Liver (tissue), 3 donors: ENCODE results near the gene PEAK3.

ENCODE experiments used
- CTCF ChIP-seq: fragments of 150-350 bp; IDR thresholded peaks from 2 replicates; pipeline ENCODE4 v1.5.1; 2017; ENCODE audit warnings: improper control_type of control experiment, low read depth, low read length; ENCODE audit not compliant: missing input control
- GABPA ChIP-seq, 2 donors: IDR thresholded peaks in 1 of 2; conservative IDR thresholded peaks in 1 of 2; 2 replicates each; pipeline ENCODE4 v1.6.1; 2016; ENCODE audit warnings: antibody characterized with exemption in 2 of 2, mild to moderate bottlenecking in 1 of 2, moderate library complexity in 1 of 2
- RAD21 ChIP-seq, 2 donors: IDR thresholded peaks; 2 replicates each; pipeline ENCODE4 v1.6.1; 2016; ENCODE audit warnings: antibody characterized with exemption in 2 of 2, mild to moderate bottlenecking in 2 of 2
- REST ChIP-seq: IDR thresholded peaks from 2 replicates; pipeline ENCODE4 v1.6.1; 2016; ENCODE audit warnings: antibody characterized with exemption, mild to moderate bottlenecking
- TAF1 ChIP-seq: conservative IDR thresholded peaks from 2 replicates; pipeline ENCODE4 v1.6.1; 2016; ENCODE audit warnings: antibody characterized with exemption, mild to moderate bottlenecking
- donor health status: healthy.
- donor health status: healthy.

GRCh38 chr19:2275588-2276428, 6.2 kb downstream of the PEAK3 start:
- TF ChIP-seq REST: no peak
- TF ChIP-seq GABPA (IDR thresholded peaks at IDR 0.05 in 1 of 2, conservative IDR thresholded peaks at IDR 0.05 in 1 of 2): no peak
- no peak for TF ChIP-seq CTCF
- TF ChIP-seq RAD21 (IDR thresholded peaks at IDR 0.05): no peak
- TF ChIP-seq TAF1: no peak
